Measurements from ENCODE around the gene MORC1. TPM values are rescaled to one million over a fixed set of nuclear protein-coding genes. Genes with fewer than 3 reads are reported as not detected.
"Not testable (repeated sequence)": the region's sequence is repeated elsewhere in the genome, so short reads cannot be mapped to it uniquely, and the experiment has no call there.

MORC1 gene
- total RNA-seq, 1 donor from 2014 or later = under 0.01 TPM

DNA sequence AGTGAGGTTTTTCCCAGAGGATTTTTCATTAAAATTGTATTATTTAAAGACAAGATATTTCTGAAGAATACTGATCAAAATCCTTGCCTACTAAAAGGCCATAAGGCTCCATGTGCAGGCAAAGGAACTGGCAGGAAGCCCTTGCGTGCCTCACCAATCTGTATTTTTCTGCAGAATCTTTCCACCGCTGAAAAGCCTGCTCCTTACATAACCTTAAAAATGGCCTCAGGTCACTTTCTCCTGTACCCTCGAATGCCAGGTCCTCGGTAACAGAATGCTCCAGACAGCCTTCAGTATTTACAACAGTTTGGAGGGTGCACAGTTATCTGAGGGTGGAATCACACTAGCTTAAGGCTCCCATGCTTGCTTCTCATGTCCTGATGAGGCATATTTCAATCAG is 3.2 kb downstream of the MORC1 start:
- DNase-seq (ENCODE audit: low spot score in 2 of 2) (no peak), FAIRE-seq (no peak)

DNA sequence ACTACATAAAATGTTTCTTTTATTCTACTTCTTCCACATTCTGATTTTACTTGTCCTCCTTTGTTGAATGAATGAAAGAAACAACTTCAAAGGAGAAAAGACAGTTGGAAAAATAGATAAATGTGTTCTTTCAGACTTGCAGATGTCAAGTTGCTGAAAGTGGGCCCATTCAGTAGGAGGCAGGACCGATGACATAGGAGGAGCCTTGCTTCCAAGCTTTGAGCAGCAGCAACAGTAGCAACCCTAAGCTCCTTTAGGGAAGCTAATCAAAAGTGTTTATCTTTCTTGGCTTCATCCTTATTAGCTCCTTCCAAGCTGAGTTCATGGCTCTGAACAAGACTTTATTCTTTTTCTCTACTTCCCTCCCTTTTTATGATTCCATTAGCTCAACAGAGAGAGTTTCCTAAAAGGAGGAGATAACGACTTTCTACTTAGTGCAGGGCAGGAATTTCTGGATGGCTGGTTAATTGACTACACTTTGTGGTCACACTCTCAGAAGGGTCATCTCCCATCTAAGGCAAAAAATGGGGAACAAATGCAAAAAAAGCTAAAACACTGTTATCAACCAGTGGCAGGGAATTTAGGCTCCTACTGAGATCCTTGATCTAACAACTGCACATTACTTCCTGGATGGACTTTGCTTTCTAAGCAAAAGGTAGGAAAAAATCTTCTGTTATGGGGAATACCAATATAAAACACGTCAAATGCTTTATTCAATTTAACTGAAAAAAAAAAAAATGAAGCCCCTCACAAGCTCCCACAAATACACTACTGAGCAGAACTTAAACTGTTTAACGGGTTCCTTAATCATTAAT is 4.8 kb downstream of the MORC1 start:
- FAIRE-seq (no peak), DNase-seq (ENCODE audit: low spot score in 2 of 2) (no peak)

DNA sequence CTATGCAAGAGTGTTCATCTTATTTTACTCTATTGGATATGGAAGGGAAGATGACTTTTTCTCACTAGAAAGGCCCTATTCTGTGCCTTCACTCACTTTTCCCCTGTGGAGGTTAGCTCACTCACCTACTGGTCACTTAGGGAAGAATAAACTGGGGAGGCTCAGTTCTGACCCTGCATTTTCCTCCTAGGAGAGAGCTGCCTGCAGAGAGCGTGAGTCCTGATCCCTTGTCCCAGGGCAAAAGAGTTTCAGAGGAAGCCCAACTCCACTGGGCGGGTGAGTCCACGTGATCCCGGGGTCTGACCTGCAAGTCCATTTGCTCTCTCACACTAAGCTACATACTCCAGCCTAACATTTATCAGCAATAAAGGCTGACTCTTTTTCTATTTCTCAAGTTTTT is 8.4 kb downstream of the MORC1 start:
- FAIRE-seq = no peak
- DNase-seq (ENCODE audit: low spot score in 2 of 2) = no peak

DNA sequence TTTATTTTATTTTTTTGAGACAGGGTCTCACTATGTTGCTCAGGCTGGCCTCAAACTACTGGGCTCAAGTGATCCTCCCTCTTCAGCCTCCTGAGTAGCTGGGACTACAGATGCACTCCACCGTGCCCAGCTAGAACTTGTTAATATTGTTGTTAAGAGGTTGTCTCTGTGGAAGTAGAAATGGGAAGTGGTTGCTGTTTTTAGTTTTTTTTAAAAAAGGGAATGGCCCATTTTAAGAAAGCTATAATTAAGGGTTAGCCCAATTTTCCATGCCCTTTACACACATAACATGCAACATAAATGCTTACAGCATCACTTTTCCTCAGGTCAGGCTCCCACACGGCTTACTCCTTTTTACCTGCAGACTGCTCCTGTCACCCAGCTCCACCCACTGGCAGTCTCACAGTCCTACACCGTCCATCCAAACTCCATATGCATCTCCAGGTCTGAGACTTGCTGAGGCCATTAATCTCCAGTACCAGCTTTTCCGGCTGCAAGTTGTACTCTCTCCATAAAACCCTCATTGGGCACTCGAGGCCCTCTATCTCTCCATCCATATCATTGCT is 19.8 kb downstream of the MORC1 start:
- no peak for FAIRE-seq

DNA sequence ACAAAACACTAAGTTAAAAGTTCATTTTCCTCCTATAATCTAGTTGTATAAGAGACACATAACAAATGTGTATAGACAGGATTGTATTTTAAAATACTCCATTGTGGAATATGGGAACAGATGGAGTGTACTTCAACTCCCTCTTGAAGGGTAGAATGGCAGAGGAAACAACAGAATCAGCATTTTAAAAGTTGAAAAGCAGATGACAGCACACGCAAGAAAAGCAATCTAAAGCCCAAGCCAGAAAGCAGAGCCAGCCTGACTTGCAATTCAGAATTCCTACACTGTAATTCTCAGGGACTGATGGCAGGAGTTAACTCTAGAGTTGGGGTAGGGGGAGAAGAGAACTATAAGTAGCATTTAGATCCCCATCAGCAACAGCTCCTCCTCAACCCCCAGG is 22.8 kb downstream of the MORC1 start:
- no peak for DNase-seq (ENCODE audit: low spot score in 2 of 2)
- no peak for FAIRE-seq

More for the DNA sequence above, 19.8 kb downstream of the MORC1 start:
- DNase-seq (ENCODE audit: low spot score in 2 of 2) = no peak

DNA sequence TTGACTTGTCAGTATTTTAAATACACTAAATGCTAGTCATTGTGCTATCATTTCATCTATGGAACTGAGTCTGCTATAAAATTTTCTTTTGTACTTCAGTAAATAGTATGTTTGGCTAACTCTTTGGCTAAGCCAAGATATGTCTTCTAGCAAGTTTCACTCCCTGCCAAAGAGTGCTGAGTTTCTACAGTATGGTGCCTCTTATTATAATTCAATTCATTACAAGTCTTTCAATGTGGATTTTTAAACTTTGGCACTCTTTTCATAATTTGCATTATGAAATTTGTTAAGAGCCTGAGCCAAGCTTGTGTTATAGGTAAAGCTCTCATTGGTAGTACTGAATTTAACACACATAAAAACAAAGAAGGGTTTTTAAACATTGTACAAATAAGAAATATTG is 24.4 kb downstream of the MORC1 start:
- DNase-seq (ENCODE audit: low spot score in 2 of 2) (no peak), FAIRE-seq (no peak)

DNA sequence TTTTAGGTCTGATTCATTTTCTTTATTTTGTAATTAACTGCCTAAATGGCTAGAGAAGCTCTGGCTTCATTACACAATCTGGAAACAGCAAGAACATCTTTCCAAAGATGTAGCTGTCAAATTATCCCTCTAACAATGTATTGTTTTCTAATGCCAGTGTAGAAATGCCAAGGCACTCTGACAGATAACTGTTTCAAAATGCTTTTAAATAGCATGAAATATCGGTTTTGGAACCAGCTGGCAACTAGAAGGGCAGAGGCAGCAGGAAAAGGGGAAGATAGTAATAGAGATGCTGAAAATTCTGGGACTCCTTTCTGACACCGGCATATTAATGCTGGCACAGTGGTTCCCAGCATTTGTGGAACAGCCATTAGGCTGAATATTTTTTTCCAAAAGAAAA is 26.1 kb downstream of the MORC1 start:
- DNase-seq (ENCODE audit: low spot score in 2 of 2) = no peak
- FAIRE-seq = no peak

DNA sequence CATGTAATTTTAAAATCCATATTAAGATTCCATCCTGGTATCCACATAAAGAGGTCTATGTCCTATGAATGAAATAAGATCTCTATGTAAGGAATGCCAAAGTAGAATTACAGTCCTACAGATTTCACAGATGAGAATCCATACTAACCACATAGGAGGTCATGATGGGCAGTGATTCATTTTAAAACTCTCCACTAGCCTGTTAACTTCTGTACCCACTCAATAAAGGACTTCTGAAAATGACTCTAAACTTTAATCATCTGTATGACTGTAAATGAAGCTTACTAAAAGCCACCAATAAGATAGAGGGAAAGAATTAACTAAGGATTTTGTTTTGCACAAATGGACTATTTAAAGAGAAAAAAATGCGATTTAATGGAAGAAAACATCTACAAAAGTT is 28.7 kb downstream of the MORC1 start:
- FAIRE-seq = no peak

DNA sequence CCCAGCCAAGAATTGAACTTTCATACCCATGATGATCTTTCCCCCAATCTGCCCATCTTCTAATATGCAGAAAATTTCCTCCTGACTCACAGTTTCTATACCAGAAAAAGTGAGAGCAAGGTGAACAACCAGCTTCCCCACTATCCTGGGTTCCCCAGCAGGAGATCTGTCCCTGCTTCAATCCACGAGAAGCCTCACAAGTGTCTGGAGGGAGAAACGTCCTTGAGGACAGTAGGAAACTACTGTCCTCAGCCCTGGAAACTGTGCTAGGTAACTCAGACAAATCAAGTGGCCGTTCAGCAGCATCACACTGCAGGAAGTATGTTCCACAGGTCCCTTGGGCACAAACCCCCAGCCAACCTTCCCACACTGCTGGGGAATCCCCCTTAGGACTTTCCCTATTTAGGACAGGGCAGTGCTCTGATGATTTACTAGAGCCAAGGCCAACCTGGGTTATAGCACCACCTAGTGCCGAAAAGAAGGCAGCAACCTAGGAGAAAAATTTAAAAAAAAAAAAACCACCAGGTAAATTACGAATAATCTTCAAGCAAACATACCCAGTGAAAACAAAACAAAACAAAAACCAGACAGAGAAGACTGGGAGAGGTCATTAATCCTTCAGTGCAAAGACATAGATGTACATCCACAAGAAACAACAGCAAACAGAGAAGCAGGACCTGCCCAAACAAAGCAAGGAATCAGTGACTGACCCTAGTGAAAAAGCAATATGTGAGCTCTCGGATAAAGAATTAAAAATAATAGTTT is 36.0 kb downstream of the MORC1 start:
- no peak for FAIRE-seq

More for the DNA sequence above, 28.7 kb downstream of the MORC1 start:
- DNase-seq (ENCODE audit: low spot score in 2 of 2) = no peak

DNA sequence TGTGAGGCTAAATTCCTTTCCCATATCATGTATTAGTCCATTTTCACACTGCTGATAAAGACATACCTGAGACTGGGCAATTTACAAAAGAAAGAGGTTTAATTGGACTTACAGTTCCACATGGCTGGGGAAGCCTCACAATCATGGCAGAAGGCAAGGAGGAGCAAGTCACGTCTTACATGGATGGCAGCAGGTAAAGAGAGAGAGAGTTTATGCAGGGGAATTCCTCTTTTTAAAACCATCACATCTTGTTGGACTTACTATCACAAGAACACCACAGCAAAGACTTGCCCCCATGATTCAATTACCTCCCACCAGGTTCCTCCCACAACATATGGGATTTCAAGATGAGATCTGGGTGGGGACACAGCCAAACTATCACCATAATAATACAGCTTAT is 37.8 kb downstream of the MORC1 start:
- FAIRE-seq; DNase-seq (ENCODE audit: low spot score in 2 of 2): not testable (repeated sequence)

More for the DNA sequence above, 36.0 kb downstream of the MORC1 start:
- no peak for DNase-seq (ENCODE audit: low spot score in 2 of 2)

DNA sequence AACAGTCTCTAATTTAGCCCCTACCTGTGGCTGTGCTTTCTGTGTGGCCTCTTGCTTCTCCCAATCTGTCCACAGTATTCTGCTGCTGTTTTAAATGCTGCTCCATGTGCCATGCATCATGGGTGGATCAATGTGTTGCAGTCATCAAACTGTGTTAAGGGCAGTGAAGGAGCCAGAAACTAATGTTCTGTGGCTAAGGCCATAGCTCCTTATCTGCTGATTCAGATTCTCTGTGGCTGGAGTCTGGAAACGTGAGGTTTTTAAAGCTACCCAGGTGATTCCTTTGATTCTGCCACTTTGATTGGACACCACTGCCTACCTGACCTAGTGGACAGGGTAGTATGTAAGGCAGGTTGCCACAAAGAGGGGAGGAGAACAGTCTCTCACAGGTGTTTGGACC is 44.8 kb downstream of the MORC1 start:
- FAIRE-seq = no peak
- no peak for DNase-seq (ENCODE audit: low spot score in 2 of 2)

DNA sequence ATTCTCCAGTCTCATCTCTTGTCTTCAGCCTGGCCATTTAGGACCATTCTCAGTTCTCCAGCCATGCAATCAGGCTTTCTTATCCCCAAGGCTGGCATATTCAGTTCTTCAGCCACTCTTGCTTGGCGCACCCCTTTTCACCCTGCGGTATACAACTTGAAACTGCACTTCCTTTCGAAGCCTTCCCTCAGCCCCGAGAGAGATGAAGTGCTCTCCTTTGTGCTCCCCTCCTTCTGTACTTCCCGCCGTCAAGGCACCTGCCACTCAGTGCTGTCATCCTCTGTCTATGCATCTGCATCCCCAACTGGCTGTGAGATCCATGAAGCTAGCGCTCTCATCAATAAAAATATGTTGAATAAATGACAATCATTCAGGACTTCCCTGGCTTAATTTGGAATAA is 45.7 kb downstream of the MORC1 start:
- DNase-seq (ENCODE audit: low spot score in 2 of 2) = no peak
- FAIRE-seq = no peak

DNA sequence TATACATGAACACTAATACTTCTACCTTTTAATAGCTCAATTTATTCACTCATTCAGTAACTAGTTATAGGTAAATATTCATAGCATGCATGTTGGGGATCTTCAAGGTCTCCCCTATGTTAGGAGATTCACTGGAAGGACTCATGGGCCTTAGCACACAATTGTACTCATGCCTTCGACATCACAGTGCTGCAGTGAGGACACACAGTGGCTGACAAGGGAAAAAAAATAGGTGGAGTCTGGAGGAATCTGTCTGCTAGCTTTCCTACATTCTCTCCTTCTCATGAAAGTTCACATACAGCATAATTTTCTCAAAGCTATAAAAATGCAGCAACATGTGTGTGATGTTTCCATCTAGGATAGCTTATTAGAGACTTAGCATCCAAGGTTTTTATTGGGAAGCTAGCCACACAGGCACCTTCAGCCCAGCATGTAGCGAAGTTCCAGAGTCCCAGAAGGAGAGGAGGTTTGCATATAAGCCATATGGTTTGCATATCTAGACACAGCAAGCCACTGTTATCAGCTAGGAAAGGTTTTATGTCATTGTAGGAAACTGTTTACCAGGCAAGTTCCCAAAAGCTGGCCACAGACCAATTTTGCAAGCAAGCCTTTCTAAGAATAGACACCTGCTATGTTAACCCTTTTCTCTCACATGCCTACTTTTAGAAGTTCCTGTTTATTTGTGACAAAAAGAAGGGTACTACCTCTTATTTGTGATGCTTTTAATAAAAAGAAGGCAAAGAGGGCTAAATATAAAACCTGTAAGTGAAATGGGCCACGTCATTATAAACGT is 46.4 kb downstream of the MORC1 start:
- DNase-seq (ENCODE audit: low spot score in 2 of 2) (no peak), FAIRE-seq (no peak)

DNA sequence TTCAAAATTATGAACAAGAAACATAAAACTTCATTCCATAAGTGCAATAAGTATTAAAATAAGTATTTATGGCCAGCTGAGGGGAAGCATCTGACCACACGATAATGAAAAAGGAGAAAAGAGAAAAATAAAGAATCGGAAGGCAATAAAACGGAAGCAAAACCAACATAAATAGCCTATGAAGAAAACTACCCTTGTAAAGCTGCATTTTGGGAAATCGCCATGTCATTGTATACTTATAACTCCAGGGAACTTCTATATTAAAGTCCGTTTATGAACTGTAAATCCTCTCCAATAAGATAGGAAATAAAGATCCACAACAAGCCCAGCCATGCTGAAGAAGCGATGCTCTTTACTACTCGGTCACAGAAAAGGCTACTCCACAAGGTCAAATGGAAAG is 47.7 kb downstream of the MORC1 start:
- DNase-seq (ENCODE audit: low spot score in 2 of 2) = no peak
- FAIRE-seq = no peak

DNA sequence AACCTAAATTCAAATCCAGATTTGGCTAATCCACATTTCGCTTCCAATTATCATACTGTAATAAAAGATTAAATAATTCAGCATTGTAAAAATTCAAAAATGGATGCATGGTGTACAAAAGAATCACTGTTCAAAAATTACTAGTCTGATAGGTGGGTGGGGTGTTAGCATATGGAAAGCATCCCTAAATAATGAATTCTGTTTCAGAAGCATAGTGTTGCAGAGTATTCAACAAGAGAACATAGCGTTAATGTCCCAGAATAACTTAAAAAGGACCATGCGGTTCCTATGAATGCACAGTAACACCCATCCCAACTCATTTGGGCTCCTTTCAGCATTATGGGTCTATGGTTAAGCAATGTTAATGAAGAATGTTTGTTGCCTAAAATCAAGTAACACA is 51.1 kb downstream of the MORC1 start:
- DNase-seq (ENCODE audit: low spot score in 2 of 2) (no peak), FAIRE-seq (no peak)

DNA sequence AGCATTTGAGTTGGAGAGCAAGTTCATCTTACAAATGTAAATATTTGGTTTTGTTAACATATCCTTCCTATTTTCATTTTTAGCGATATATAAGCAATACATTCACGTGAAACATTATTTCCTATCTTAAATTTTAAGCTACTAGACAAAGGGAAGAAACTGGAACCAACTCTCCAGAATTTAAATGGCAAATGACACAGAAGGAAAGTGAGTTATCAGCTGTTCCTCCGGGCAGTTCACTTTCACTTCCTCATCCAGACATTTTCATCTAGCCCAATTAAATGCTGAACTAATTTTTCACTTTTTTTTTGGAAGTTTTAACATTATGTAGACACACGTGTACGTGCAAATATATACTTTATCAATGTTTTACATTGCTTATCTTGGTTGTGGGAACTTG is 58.7 kb downstream of the MORC1 start:
- FAIRE-seq (no peak), DNase-seq (ENCODE audit: low spot score in 2 of 2) (no peak)

DNA sequence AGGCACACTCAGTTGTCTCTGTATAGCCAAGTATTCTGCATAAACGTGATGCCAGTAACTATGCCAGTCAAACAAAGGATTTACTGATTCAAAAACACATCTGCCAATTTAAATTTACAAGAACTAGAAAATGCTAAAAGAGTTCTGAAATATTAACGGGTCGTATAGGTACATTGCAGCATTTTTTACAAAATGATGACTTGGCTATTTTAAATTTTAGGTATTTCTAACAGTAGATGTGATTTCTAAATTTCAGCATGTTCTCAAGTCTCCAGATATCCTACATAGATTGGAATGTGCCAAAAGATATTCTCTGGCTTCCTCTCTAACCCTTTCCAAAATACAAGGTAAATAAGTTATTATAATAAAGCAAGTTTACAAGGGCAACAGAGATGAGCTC is 60.3 kb downstream of the MORC1 start:
- FAIRE-seq (no peak), DNase-seq (ENCODE audit: low spot score in 2 of 2) (no peak)

DNA sequence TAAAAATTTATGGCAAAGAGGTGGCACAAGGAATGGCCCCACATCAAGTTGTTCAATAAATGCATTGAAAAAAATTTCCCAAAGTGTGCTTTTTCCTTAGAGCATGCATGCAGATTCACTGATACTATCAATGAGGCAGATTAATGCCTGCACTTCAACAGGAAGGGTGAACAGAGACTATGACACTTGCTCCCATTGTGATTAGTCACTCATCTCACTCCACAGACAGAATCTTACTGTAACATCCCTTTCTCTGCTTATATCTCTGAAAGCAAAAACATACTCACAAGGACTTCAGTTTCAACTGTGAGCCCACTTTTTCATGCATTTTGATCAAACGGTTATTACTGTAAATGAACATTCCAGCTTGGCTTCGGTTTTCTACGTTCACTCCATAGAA is 60.9 kb downstream of the MORC1 start:
- no peak for DNase-seq (ENCODE audit: low spot score in 2 of 2)
- no peak for FAIRE-seq

DNA sequence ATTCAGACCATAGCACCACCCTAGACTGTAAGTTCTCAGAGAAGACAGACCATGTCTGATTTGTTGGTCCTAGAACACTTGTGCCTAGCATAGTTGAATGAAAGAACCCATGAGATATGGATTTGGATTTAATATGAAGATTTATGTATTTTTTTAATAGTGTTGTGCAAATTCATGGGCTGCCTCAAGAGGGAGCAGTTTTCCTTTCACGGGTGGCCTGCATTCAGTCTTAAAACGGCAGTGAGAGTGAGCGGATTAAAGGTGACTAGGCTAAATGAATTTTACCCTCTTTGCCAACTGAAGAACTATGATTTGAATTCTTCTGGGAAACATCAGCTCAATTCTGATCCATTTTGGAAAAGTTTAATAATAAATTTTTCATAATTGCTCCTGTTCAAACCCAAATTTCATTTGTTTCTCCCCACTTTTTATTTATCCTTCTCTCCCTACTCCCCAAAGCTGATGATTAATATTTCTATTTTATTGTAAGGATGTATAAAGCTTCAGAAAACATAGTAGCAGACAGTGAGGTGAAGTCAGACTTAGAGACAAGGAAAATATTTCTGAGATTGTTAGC is 67.3 kb downstream of the MORC1 start:
- no peak for DNase-seq (ENCODE audit: low spot score in 2 of 2)
- no peak for FAIRE-seq

DNA sequence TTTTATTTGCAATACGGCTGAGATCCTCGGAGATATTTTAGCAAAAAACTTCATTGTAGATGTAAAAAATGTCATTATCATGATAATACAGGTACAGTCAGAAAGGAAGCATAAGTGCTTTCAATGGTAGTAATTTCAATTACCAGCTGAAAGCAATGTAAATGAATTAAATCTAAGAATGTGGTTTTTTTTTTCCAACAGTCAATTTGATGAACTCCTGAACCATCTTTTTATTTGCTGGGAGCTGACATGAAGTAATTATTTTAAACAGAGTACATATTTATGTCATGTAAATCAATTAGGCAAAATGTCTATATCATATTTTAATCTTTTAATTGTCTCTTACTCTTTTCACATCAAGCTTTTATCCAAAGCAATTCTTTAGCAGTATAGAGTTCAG is 70.6 kb downstream of the MORC1 start:
- FAIRE-seq (no peak), DNase-seq (ENCODE audit: low spot score in 2 of 2) (no peak)
